Ishikawa (cell line): ENCODE measurements around the gene EHBP1L1.

Source experiments
- CEBPB ChIP-seq: IDR thresholded peaks from 2 replicates; pipeline ENCODE4 v1.6.1; 2012
- CREB1 ChIP-seq: IDR thresholded peaks from 2 replicates; pipeline ENCODE4 v1.6.1; 2012; ENCODE audit warnings: low read depth
- EGR1 ChIP-seq: IDR thresholded peaks from 2 replicates; pipeline ENCODE4 v1.6.1; 2012
- EP300 ChIP-seq: IDR thresholded peaks from 2 replicates; pipeline ENCODE4 v1.6.1; 2012; ENCODE audit warnings: borderline replicate concordance
- FOXM1 ChIP-seq: IDR thresholded peaks from 2 replicates; pipeline ENCODE4 v1.6.1; 2012; ENCODE audit warnings: low read depth, borderline replicate concordance
- NFIC ChIP-seq: IDR thresholded peaks from 2 replicates; pipeline ENCODE4 v1.6.1; 2012
- RAD21 ChIP-seq: IDR thresholded peaks from 2 replicates; pipeline ENCODE4 v1.6.1; 2012; ENCODE audit warnings: low read depth
- TAF1 ChIP-seq: IDR thresholded peaks from 2 replicates; pipeline ENCODE4 v1.6.1; 2012; ENCODE audit warnings: low read depth, mild to moderate bottlenecking
- TCF12 ChIP-seq: IDR thresholded peaks from 2 replicates; pipeline ENCODE4 v1.6.1; 2012; ENCODE audit warnings: low read depth
- TEAD4 ChIP-seq: IDR thresholded peaks from 2 replicates; pipeline ENCODE4 v1.6.1; 2012
- YY1 ChIP-seq: IDR thresholded peaks from 2 replicates; pipeline ENCODE4 v1.6.1; 2012; ENCODE audit warnings: low read depth
- ZBTB7A ChIP-seq: IDR thresholded peaks from 2 replicates; pipeline ENCODE4 v1.6.1; 2012; ENCODE audit warnings: low read depth
- TF ChIP-seq, protein P1 (sequence below): IDR thresholded peaks from 2 replicates; pipeline ENCODE4 v1.6.1; 2012; ENCODE audit warnings: low read depth, mild to moderate bottlenecking
- TF ChIP-seq, protein P2 (sequence below): IDR thresholded peaks from 2 replicates; pipeline ENCODE4 v1.6.1; 2012
- TF ChIP-seq, protein P3 (sequence below): IDR thresholded peaks from 2 replicates; pipeline ENCODE4 v1.6.1; 2012

EHBP1L1 gene

DNA sequence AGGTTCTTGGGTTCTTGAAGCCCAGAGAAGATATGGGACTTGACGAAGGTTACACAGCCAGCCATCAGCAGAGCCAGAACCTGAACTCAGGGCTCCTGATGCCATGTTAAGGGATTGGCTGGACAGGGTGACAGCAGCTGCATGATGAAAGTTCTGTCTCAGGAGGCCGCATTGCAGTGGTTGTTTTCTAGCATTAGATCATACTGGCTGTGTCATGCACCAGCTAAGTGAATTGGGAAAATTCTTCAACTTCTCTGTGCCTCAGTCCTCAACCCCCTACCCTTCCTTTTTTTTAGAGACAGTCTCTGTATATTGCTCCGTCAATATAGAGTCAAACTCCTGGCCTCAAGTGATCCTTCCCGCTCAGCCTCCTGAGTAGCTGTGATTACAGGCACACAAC lies 12.3 kb upstream of the EHBP1L1 start:
- no peak for TF ChIP-seq YY1
- TF ChIP-seq, protein P1, sequence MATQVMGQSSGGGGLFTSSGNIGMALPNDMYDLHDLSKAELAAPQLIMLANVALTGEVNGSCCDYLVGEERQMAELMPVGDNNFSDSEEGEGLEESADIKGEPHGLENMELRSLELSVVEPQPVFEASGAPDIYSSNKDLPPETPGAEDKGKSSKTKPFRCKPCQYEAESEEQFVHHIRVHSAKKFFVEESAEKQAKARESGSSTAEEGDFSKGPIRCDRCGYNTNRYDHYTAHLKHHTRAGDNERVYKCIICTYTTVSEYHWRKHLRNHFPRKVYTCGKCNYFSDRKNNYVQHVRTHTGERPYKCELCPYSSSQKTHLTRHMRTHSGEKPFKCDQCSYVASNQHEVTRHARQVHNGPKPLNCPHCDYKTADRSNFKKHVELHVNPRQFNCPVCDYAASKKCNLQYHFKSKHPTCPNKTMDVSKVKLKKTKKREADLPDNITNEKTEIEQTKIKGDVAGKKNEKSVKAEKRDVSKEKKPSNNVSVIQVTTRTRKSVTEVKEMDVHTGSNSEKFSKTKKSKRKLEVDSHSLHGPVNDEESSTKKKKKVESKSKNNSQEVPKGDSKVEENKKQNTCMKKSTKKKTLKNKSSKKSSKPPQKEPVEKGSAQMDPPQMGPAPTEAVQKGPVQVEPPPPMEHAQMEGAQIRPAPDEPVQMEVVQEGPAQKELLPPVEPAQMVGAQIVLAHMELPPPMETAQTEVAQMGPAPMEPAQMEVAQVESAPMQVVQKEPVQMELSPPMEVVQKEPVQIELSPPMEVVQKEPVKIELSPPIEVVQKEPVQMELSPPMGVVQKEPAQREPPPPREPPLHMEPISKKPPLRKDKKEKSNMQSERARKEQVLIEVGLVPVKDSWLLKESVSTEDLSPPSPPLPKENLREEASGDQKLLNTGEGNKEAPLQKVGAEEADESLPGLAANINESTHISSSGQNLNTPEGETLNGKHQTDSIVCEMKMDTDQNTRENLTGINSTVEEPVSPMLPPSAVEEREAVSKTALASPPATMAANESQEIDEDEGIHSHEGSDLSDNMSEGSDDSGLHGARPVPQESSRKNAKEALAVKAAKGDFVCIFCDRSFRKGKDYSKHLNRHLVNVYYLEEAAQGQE, result no peak
- TF ChIP-seq, protein P2, sequence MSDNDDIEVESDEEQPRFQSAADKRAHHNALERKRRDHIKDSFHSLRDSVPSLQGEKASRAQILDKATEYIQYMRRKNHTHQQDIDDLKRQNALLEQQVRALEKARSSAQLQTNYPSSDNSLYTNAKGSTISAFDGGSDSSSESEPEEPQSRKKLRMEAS, result no peak
- TF ChIP-seq EGR1, result no peak
- TF ChIP-seq NFIC, result no peak
- TF ChIP-seq RAD21, result no peak
- no peak for TF ChIP-seq ZBTB7A
- TF ChIP-seq TCF12, result no peak
- no peak for TF ChIP-seq CEBPB
- TF ChIP-seq, protein P3, sequence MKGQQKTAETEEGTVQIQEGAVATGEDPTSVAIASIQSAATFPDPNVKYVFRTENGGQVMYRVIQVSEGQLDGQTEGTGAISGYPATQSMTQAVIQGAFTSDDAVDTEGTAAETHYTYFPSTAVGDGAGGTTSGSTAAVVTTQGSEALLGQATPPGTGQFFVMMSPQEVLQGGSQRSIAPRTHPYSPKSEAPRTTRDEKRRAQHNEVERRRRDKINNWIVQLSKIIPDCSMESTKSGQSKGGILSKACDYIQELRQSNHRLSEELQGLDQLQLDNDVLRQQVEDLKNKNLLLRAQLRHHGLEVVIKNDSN, result no peak
- TF ChIP-seq CREB1, result no peak
- TF ChIP-seq TAF1, result no peak
- TF ChIP-seq EP300, result no peak
- TF ChIP-seq TEAD4, result no peak

DNA sequence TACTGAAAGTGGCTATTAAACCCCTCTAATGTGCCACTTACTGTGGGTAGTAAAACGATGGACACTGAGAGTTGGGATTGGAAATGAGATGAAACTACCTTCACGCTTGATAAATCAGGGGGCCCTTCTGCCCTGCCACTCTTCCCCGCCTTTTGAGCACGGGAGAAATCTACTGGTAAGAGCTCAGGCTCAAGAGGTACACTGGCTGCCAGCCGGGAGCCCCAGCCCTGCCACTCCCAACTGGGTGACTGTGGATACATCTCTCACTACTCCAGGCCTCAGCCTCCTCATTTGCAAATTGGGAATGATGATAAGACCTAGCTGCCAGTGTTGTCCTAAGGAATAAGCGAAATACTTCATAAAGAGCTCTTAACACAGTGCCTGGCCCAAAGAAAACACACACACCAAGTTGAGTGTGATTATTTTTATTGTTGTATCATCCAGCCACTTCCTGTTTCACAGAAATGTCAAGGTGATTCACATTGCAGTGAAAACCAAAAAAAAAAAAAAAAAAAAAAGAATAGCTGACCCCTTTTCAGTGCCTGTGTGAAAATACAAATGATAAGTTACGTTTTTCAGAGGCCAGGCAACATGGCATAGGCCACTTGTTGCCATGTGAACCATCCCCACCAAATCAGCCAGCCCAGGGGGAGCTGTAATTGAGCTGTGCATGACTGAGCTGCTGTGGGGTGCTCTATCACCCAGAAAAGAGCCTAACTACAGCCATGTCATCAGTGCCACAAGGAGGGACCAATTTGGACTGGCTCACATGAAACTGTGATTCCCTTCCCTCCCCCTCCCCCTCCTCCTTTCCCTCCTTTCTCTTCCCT lies 10.0 kb upstream of the EHBP1L1 start:
- no peak for TF ChIP-seq EP300
- TF ChIP-seq, protein P2, result no peak

DNA sequence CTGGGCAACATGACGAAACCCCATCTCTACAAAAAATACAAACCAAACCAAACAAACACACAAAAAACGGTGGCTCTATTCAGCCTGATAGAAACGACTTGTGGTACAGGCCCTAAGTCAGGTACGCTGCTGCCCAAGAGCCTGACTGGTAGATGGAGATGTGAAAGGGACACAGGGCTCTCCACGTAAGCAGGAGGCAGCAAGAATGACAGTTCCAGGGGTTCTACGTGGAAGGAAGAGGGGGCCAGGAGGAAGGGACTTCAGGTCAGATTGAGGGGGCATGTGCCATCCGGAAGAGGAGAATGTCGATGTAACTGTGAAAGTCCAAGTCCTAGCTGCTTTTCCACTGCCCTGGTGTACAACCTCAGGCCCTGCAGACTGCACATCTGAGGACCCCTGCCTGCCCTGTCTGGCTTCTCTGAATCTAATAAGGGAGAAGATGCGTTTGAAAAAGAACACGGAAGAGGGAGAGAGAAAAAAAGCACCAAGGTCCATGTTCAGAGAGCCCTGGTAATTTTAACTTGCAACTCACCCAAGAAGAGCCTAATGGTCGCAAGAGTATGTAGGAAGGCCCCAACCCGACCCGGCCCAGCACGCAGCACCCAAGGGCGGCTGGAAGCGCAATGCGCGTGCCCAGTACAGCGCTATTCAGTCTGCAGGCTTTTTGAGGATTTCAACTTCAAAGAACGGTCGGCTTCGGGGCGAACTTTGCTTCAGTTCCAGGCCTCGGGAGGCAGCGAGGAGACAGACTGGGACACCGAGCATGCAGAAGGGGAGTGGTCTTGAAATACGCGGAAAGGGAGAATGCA lies 6.5 kb upstream of the EHBP1L1 start:
- TF ChIP-seq, protein P1, result no peak
- TF ChIP-seq ZBTB7A (no peak), CREB1 (no peak), EP300 (no peak), YY1 (no peak), TAF1 (no peak), TEAD4 (no peak), RAD21 (no peak), TCF12 (no peak), CEBPB (no peak), NFIC (no peak), EGR1 (no peak), FOXM1 (no peak)
- TF ChIP-seq, protein P2, result no peak
- TF ChIP-seq, protein P3, result no peak

DNA sequence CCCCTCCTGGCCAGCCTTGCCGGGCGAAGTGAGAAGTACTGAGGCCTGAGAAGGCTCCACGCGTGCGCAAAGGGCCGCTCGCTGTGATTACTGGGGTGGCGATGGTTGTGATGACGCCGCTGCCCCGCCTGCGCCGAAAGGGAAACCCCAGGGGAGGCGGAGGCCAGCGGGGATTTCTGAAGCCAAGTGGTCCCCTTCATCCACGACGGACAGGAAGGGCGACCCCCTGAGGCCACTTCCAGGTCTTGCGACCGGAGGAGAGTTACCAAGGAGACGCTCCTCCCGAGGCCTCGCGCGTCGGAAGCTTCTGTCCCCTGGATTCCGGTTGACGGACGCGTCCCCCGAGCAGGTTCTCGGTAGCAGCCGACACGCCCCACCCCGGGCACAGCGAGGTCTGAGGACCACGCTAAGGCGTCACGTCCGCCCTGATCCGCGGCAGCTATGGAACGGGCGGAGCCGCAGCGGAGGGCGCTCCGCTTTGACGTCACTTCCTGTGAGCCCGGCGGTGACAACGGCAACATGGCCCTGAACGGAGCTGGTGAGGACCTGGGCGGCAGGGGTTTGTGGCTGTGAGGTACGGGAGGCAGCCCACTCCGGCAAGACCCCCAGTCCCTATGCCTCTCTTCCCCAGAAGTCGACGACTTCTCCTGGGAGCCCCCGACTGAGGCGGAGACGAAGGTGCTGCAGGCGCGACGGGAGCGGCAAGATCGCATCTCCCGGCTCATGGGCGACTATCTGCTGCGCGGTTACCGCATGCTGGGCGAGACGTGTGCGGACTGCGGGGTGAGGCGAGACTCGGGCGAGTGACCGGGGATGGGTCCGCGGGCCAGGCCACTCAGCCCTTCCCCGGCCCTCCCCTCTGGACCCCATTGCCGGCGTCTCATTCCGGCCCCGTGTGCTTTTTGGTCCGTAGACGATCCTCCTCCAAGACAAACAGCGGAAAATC lies 5.6 kb upstream of the EHBP1L1 start, which contains the start of gene ZNRD2:
Gene ZNRD2, plus strand, starts transcription at position 505 of the 946 bp plus-strand sequence. Its CDS starts 15 bp downstream, at position 520.
- peak; percentile 94 for TF ChIP-seq CREB1
- peak; percentile 51 for TF ChIP-seq TAF1
- TF ChIP-seq RAD21, result peak; percentile 57
- TF ChIP-seq, protein P1, result no peak
- peak; percentile 93 for TF ChIP-seq YY1
- TF ChIP-seq EP300, result no peak; the same call in 1 of the 2 replicates
- peak; percentile 20; the same call in 1 of the 2 replicates for TF ChIP-seq TEAD4
- TF ChIP-seq, protein P3, result no peak; the same call in 1 of the 2 replicates
- TF ChIP-seq FOXM1, result no peak
- peak; percentile 79 for TF ChIP-seq TCF12
- peak; percentile 11; the same call in 1 of the 2 replicates for TF ChIP-seq EGR1
- peak; percentile 44; the same call in 1 of the 2 replicates for TF ChIP-seq NFIC
- TF ChIP-seq, protein P2, result peak; percentile 81
- peak; percentile 54; the same call in 1 of the 2 replicates for TF ChIP-seq CEBPB
- TF ChIP-seq ZBTB7A, result peak; percentile 61; the same call in 1 of the 2 replicates
